Upper lobe of left lung (tissue), 4 donors: ENCODE measurements around the gene NCS1.

Experiments used
- POLR2AphosphoS5 ChIP-seq, 2 donors: sonication (generic); formaldehyde crosslinking; IDR thresholded peaks; one replicate each; pipeline ENCODE4 v1.5.1; 2017; ENCODE audit warnings: antibody characterized with exemption in 2 of 2
- TF ChIP-seq, protein P1 (sequence below), 6 experiments: fragments of 450-650 bp in 4 of 6; fragments of 200-600 bp in 2 of 6; sonication (generic) in 2 of 6; IDR thresholded peaks; one replicate each; pipeline ENCODE4 v1.5.1; 2016 to 2019; ENCODE audit warnings: antibody characterized with exemption in 6 of 6

- TF ChIP-seq POLR2AphosphoS5 (IDR thresholded peaks at IDR 0.05): no peak
- TF ChIP-seq, protein P1, sequence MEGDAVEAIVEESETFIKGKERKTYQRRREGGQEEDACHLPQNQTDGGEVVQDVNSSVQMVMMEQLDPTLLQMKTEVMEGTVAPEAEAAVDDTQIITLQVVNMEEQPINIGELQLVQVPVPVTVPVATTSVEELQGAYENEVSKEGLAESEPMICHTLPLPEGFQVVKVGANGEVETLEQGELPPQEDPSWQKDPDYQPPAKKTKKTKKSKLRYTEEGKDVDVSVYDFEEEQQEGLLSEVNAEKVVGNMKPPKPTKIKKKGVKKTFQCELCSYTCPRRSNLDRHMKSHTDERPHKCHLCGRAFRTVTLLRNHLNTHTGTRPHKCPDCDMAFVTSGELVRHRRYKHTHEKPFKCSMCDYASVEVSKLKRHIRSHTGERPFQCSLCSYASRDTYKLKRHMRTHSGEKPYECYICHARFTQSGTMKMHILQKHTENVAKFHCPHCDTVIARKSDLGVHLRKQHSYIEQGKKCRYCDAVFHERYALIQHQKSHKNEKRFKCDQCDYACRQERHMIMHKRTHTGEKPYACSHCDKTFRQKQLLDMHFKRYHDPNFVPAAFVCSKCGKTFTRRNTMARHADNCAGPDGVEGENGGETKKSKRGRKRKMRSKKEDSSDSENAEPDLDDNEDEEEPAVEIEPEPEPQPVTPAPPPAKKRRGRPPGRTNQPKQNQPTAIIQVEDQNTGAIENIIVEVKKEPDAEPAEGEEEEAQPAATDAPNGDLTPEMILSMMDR (IDR thresholded peaks at IDR 0.05): no peak
These were observed 68.4 kb downstream of the NCS1 start for GRCh38 chr9:130240410-130241197.
